Inflammatory macrophage treated with lipopolysaccharide for 1 hour (primary cell): Measurements from ENCODE around the gene PLAGL1.

Experiments used
- DNase-seq, 2 donors: peaks; one replicate each; pipeline ENCODE4 v3.0.0-alpha.2; 2020 to 2022

Gene PLAGL1

DNA sequence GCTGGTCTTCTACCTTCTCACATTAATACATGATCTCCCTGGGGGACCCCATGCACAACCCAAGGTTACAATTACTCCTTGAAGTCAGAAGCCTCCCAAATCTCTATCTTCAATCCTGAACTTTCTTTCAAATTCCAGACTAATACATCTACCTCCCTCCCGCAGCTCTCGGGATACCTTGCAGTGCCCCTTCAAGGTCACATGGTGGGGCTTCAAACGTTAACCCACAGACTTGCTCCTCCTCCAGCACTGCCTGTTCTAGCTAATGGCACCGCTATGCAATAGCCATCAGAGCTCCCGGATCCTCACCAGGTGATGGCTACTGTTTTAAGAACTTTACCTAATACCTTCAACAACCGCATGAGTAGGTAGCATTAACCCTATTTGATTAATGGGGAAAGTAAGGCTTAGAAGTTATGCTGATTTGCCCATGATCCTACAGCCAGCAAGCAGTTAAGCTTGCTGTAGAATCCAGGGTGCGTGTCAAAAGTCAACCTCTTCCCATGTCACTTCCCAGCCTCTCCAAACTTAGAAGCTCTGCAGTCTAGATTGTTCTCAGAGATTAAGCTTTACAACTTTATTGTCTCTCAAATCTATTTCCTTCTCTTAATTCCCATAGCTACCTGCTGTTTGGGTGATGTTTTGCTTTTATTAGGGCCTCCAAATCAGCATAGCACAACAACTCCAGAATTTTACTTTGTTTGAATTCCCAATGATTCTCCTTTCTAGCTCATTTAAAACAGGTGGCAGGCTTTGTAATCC, 44.7 kb downstream of the PLAGL1 start:
- DNase-seq = no peak

DNA sequence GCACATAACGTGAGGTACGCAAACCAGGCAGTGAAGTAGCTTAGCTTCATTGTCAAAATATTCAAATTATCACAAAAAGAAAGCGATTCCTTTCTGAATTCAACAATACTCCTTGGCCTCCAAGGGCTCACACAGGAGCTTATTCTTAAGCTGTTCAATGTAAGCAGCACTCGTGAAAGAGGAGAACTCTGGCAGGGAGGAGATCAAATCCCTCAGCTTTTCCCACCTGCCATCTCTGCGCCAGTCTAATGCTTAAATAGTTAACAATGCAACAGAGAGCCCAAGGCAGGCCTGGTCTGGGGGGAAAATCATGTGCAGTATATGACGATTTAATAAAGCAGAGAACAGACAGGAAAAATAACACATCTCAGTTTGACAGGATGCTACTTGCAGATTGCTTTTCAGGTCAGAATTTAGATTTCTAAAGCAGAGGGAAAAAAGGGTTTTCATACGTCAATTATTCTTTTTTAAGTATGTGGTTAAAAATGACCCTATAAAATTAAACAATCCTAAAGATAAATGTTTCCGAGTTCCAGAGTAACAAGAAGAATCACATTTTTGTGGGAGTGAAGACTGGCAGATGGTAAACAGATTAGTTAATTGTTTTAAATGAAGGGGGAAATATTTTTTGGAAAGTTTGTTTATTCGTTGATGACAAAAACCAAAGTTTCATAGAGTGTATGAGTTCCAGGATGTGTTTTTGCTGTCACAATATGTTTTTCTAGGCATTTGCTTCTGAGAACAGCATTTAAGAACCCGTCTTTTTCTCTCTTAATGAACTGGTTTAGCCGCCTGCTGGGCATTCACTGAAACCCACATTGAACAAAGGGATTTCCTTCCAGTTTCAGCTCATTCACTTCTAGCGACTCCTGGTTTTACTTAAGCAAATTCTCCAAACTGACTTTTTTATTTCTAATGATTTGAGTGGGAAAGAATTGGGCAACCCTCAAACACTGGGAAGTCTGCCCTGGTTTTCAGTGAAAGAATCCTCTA, 45.9 kb downstream of the PLAGL1 start:
- DNase-seq = no peak

GRCh38 chr6:143961066-143961465, 47.0 kb downstream of the PLAGL1 start:
- no peak for DNase-seq

DNA sequence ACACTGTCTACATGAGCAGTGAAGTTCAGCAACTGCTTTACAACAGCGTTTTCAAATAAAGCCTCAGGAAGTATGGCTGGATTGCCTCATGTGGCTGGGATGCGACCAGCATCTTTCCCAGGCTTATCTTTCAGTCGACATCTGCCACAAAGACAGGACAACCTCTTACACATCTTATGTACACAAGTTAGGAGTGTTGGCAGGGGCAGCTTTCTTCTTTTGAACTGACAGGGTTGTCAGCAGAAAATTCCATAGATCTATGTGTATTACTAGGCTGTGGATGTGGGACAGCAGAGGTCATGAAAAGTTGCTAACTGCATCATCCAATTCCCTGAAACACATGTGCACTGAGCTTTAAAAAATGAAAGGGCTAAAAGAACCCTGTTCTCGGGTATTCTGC, 48.1 kb downstream of the PLAGL1 start:
- no peak for DNase-seq

- DNase-seq = no peak
These were observed 49.1 kb downstream of the PLAGL1 start for GRCh38 chr6:143958839-143959399.

DNA sequence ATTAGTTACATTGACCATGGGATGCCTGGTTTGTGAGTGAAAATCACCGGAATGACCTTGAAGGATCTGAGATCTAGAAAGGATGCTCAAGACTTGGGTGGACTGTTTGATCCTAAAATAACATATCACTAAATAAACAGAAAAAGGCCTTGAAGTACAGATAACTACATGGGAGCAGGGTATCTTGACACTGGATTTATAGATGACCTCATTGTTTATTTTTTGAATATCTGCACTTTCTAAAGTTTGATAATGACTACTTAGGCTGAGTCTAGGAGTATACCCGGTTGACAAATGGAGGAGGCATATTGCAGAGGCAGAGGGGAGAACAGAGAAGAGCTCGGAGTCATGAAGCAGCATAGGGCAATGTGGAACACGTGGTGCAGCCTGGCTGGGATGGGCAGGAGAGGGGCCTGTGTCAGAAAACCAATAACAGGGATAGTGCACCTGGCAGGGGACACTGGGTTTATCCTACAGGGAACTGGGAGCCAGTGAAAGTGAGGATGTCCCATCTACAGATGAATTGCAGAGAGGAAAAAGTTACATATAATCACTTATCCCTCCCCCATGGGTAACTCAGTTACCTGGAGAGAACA, 50.3 kb downstream of the PLAGL1 start:
- no peak for DNase-seq

GRCh38 chr6:143955971-143956370, 52.1 kb downstream of the PLAGL1 start:
- DNase-seq = no peak

DNA sequence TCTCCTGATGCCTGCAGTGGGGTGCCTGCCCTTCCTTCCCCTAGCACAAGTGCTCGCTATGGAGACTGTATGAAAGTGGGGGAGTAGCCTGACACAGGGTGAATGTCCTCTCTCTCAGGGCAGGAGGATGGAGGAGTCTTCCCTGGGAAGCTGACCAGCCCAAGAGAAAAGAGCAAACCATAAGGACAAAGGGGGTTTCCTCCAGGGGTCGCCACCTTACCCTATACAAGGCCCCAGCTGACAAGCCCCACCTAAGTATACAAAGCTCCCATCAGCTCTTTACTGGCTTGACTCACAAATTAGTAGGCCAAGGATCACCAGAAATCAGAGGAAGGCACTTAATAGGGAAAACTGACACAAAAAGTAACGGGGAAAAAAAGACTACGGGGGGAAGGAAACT, 54.1 kb downstream of the PLAGL1 start:
- no peak for DNase-seq

DNA sequence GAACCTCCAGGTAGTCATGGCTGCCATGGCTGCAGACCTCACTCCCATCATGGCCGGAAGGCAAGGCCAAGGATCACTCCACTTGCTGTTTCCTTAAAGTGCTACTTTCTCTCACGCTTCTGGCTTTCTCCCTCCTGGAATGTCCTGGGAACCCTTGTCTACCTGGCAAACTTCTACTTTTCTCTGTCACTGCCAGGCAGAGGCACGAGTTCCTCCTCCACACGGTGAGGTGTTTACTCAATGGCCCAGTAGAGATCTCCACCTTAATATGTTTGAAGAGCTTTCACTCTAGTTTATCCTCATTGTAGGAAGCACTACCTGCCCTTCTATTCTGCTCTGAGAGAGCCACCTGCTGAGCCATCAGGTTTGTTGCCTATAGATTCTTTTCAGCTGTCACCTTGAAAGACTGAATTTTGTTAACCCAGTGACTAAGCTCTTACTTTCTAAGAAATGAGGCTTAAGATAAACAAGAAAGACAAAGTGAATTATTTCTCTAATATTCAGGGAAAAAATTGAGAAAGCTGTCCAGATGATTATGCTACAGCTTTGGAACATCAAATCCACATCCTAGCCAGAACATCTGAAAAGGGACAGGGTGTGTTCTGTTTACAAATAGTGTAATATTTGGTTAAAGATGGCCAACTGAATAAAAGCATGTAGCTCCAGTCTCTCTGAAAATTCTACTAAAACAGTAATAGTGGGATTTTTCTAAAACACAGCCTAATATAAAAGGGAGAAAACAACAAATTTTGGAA, 54.9 kb downstream of the PLAGL1 start:
- no peak for DNase-seq

GRCh38 chr6:143952060-143952778, 55.8 kb downstream of the PLAGL1 start:
- no peak for DNase-seq

GRCh38 chr6:143950875-143951274, 57.2 kb downstream of the PLAGL1 start:
- DNase-seq = no peak

DNA sequence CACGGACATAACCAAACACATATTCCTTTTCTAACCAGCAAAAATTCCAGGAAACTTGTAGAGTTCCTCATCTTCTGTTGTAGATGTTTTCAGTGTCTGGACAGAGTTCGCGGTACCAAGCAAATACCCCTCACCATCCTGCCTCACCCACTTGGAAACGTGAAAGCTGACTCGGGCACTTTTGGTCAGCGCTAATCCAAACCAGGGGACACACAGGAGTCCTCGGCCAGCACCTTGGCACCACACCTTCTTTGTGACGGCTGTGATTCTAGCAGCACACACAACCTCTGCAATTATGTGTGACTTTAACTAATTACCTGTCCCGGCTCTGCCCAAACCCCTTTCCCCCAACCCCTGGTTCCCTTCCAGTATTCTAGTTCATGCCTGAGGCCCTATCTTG, 58.1 kb downstream of the PLAGL1 start:
- no peak for DNase-seq

- DNase-seq = no peak
These were observed 58.5 kb downstream of the PLAGL1 start for GRCh38 chr6:143949535-143949934.

GRCh38 chr6:143948208-143948607, 59.9 kb downstream of the PLAGL1 start:
- DNase-seq = no peak

DNA sequence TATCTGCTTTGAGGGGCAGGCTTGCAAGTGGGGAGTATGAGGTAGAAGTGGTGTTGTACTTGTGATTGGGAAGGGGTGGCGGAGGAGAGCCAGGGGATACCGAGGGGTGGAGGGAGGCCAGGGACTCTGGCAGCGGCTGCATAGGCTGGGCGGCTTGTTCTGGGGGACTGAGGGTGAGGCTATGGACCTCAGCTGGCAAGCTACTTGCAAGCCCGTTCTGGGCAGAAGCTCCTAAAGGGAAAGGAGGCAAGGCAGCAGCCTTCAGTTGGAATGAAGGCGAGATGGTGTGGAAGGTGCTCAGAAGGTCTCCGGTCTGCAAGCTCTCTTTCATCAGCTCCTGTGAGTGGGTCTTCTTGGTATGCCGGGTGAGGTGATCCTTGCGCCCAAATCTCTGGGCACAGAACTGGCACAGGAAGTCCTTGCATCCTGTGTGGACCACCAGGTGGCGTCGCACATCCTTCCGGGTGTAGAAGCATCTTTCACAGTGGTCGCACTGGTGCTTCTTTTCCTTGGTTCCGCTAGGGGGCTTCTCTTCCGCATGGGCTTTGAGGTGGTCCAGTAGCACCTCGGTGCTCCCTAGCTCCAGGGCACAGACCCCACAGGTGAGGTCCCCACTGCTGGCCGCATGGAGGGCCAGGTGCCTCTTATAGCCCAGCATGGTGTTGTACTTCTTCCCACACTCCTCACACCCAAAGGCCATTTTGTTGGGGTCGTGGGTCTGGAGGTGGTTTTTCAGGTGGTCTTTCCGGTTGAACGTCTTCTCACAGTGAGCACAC, 66.0 kb downstream of the PLAGL1 start:
- peak; percentile 15 to 47 for DNase-seq

DNA sequence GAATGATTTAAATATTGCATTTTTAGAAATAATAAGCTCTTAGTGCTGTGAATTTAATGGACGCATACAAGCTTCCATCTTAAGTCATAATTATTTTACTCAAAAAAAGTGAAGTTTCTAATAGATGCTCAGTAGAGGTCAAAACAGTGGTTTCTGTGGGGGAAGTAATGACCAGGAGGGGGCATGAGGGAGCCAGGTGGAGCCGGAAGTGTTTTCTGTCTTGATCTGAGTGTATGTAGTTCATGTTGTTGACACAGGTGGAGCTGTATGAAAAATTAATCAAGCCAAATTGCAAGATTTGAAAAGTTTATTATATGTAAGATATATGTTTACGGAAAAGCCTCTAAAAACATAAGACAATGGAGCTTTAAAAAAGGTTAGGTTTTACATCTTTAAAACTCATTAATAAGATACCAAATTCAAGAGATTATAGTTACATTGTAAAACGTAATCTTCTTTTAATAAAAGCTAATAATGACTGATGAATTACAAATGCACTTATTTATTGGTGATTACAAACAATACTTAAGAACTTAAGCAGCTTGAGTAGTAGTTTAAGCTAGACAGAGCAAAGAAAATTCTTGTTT, 68.0 kb downstream of the PLAGL1 start:
- DNase-seq = peak; percentile 20 to 45

GRCh38 chr6:143939364-143939763, 68.7 kb downstream of the PLAGL1 start:
- DNase-seq = peak in 1 of 2 donors; percentile 13

DNA sequence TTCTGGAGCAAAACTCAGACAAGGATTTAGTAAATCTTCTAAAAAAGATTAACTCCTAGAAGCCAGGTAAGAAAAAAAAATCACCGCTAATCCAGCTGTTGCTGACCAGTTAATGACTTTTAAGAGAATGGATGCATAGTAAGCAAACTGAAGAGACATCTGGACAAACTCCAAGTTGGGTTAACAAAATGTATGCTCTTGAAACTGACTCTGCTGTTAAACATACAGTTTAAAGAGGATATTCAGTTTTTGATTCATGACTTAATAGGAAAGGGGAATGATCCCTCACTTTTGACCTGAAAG, 70.4 kb downstream of the PLAGL1 start:
- DNase-seq = no peak

- peak in 1 of 2 donors; percentile 18 for DNase-seq
These were observed 71.0 kb downstream of the PLAGL1 start for GRCh38 chr6:143936778-143937667.

DNA sequence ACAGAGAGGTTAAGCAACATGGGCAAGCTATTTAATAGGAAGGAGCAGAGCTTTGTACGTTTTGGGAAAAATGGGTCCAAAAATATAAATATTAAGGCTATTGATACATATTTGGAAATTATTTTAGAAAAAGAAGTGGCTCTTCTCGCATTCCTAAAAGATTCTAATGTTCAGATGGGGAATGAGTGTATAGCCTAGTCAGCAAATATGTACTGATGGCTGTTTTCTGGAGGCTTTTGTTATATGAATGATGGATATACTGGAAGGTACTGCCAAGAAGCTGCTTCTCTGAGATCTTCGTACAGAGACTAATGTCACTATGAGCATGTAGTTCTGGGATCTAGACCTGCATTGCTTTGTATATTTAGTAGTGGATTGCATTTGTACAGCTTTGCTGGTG, 71.7 kb downstream of the PLAGL1 start:
- no peak for DNase-seq
